GM21360 (cell line): ENCODE results near the gene ZNF431.
"Not testable (repeated sequence)": the region's sequence is repeated elsewhere in the genome, so short reads cannot be mapped to it uniquely, and the experiment has no call there.

ENCODE experiments used
- ATAC-seq: cut with Tn5 transposase; IDR thresholded peaks from one replicate; pipeline ENCODE4 v1.9.1; 2021; ENCODE audit warnings: mild to moderate bottlenecking, moderate library complexity; ENCODE audit not compliant: unreplicated experiment

ZNF431 gene

GRCh38 chr19:21141787-21142464, at the start of gene ZNF431:
ZNF431 (plus strand) TSS chr19:21142040; CDS start chr19:21142184, 144 bp downstream.
- peak; percentile 98 for ATAC-seq

- ATAC-seq = no peak
Observed at GRCh38 chr19:21092109-21092508, 49.7 kb upstream of the ZNF431 start.

GRCh38 chr19:21094347-21095025, 47.4 kb upstream of the ZNF431 start:
- ATAC-seq = no peak

GRCh38 chr19:21098291-21098690, 43.5 kb upstream of the ZNF431 start:
- no peak for ATAC-seq

GRCh38 chr19:21101521-21102242, 40.2 kb upstream of the ZNF431 start:
- ATAC-seq = no peak

- no peak for ATAC-seq
Observed at GRCh38 chr19:21109116-21109515, 32.7 kb upstream of the ZNF431 start.

- ATAC-seq = no peak
Observed at GRCh38 chr19:21110183-21110582, 31.7 kb upstream of the ZNF431 start.

- no peak for ATAC-seq
Observed at GRCh38 chr19:21115430-21115829, 26.4 kb upstream of the ZNF431 start.

- no peak for ATAC-seq
Observed at GRCh38 chr19:21117041-21117907, 24.6 kb upstream of the ZNF431 start.

- no peak for ATAC-seq
Observed at GRCh38 chr19:21126078-21126477, 15.8 kb upstream of the ZNF431 start.

GRCh38 chr19:21127001-21127400, 14.8 kb upstream of the ZNF431 start:
- no peak for ATAC-seq

- ATAC-seq = no peak
Observed at GRCh38 chr19:21127898-21128297, 13.9 kb upstream of the ZNF431 start.

GRCh38 chr19:21128901-21129698, 12.7 kb upstream of the ZNF431 start:
- no peak for ATAC-seq

GRCh38 chr19:21130097-21130775, 11.6 kb upstream of the ZNF431 start:
- ATAC-seq = no peak

GRCh38 chr19:21133633-21134032, 8.2 kb upstream of the ZNF431 start:
- no peak for ATAC-seq

GRCh38 chr19:21134934-21135366, 6.9 kb upstream of the ZNF431 start:
- no peak for ATAC-seq

GRCh38 chr19:21135433-21135832, 6.4 kb upstream of the ZNF431 start:
- no peak for ATAC-seq

- ATAC-seq = no peak
Observed at GRCh38 chr19:21138130-21138529, 3.7 kb upstream of the ZNF431 start.

GRCh38 chr19:21141006-21141405, 834 bp upstream of the ZNF431 start:
- ATAC-seq = not testable (repeated sequence)
